Thoracic aorta endothelial cell (primary cell): ENCODE data around the gene OR6C1. TPM values are rescaled to one million over a fixed set of nuclear protein-coding genes. Genes with fewer than 3 reads are reported as not detected.

ENCODE experiments used
- total RNA-seq: library from RNA; depleted of rRNA; stranded (reverse); fragments of >200 nt; gene quantifications from 2 replicates; pipeline ENCODE4 v1.2.3, GENCODE V29; 2012

The OR6C1 gene
- total RNA-seq, result not detected in 2 replicates

GRCh38 chr12:55314043-55314442 is at the start of gene OR6C1:
TSS of gene OR6C1 (plus strand) at chr12:55314343. CDS start at chr12:55320600, 6,257 bp downstream.

DNA sequence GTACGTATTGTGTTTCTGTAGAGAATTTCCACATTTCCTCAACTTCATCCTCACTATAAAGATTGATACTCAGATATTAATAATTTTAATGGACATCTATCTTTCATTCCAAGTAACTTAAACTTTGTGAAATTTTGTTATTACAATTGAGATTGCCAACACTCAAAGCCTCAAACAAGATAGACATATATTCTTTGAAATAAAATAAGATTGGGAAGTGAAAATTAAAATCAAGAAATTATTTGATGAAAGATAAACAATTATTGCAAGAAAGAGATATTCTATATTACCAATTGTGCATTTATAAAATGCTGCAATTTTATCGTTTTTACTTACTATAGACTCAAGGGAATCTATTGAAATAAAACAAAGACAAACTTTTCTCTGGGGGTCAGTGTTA is 17.7 kb upstream of the OR6C1 start, which contains the start of gene OR6C6:
OR6C6 (minus strand) TSS at position 101 of the 400 bp plus-strand sequence. CDS start 1,337 bp downstream, outside the sequence.

DNA sequence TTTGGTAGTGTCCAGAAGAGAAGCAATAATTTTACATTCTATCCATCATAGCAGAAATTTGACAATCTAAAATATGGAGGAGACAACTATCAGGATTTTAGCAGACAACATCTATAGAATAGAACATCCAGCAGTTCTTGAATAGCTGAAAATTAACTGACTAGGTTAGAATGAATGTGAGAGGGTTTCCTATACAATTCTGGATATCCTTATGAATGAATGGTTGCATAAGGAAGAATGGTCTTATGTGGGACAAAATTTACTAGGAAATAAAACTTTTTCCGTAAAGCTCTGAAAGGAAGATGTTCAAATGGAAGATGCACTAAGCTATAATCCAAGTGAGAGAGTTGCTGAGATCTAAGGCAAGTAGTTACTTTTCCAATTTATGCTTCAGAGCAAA is 16.3 kb downstream of the OR6C1 start, which contains the start of gene OR6C3:
OR6C3 (plus strand) TSS at position 301 of the 400 bp plus-strand sequence. CDS start 955 bp downstream, outside the sequence.

GRCh38 chr12:55362675-55363074 is 48.5 kb downstream of the OR6C1 start, which contains the start of gene OR6C75:
TSS of gene OR6C75 (plus strand) at chr12:55362975. CDS start at chr12:55365111, 2,136 bp downstream.

Other genes with a start within 250 kb of the OR6C1 start
- not detected in 2 replicates for gene OR9K2, start 187.9 kb upstream of the OR6C1 start, total RNA-seq
- gene OR10A7, start 93.3 kb upstream of the OR6C1 start, total RNA-seq, result not detected in 2 replicates
- gene OR6C74, start 69.7 kb upstream of the OR6C1 start, total RNA-seq, result not detected in 2 replicates
- not detected in 2 replicates for gene OR6C6, start 17.8 kb upstream of the OR6C1 start, total RNA-seq
- not detected in 2 replicates for gene OR6C3, start 16.4 kb downstream of the OR6C1 start, total RNA-seq
- not detected in 2 replicates for gene OR6C75, start 48.6 kb downstream of the OR6C1 start, total RNA-seq
- not detected in 2 replicates for gene OR6C65, start 86.2 kb downstream of the OR6C1 start, total RNA-seq
- gene OR6C76, start 111.9 kb downstream of the OR6C1 start, total RNA-seq, result not detected in 2 replicates
- gene OR6C2, start 129.7 kb downstream of the OR6C1 start, total RNA-seq, result not detected in 2 replicates
- not detected in 2 replicates for gene OR6C70, start 155.8 kb downstream of the OR6C1 start, total RNA-seq
- gene OR6C68, start 178.0 kb downstream of the OR6C1 start, total RNA-seq, result 0.13 TPM in 1 of 2 replicates, not detected in the other
- gene OR6C4, start 235.3 kb downstream of the OR6C1 start, total RNA-seq, result not detected in 2 replicates